Cardiac muscle cell (in vitro differentiated cells and primary cell): Measurements from ENCODE around the gene DMRTA2. TPM values are rescaled to one million over a fixed set of nuclear protein-coding genes. Genes with fewer than 3 reads are reported as not detected.

Experiments used
- DNase-seq, 2 donors: peaks; one replicate each; pipeline versions ENCODE4 v3.0.0 to v3.0.0-alpha.2; 2010 to 2017; ENCODE audit warnings: low read depth in 1 of 2, low spot score in 1 of 2
- H3K27ac ChIP-seq: fragments of 200-600 bp; sonication (generic); 2 replicates; pipeline ENCODE4 v1.5.1; 2016
- H3K27me3 ChIP-seq: fragments of 200-600 bp; sonication (generic); 2 replicates; pipeline ENCODE4 v1.6.0; 2016; ENCODE audit warnings: control low read depth
- H3K36me3 ChIP-seq: fragments of 200-600 bp; sonication (generic); 2 replicates; pipeline ENCODE4 v1.5.1; 2016; ENCODE audit warnings: control low read depth
- H3K4me1 ChIP-seq: fragments of 200-600 bp; sonication (generic); 2 replicates; pipeline ENCODE4 v1.8.1; 2017; ENCODE audit warnings: low read depth, mild to moderate bottlenecking, mixed run types
- H3K4me3 ChIP-seq: fragments of 200-600 bp; sonication (generic); 2 replicates; pipeline ENCODE4 v1.5.1; 2016; ENCODE audit warnings: mild to moderate bottlenecking
- H3K9me3 ChIP-seq: fragments of 200-600 bp; sonication (generic); 2 replicates; pipeline ENCODE4 v1.5.1; 2017; ENCODE audit warnings: low read depth, mild to moderate bottlenecking, control low read depth
- polyA plus RNA-seq: library from polyadenylated mRNA; unstranded; fragments of >200 nt; fragmentation: Nextera tagmentation; extraction: Ambion mirVana; gene quantifications from 2 replicates; pipeline ENCODE4 v1.2.1, GENCODE V29; 2016
- total RNA-seq: library from RNA; depleted of rRNA; stranded (reverse); fragments of >200 nt; gene quantifications from 2 replicates; pipeline ENCODE4 v1.2.3, GENCODE V29; 2016
- TF ChIP-seq, protein P1 (sequence below): IDR thresholded peaks from 2 replicates; pipeline ENCODE4 v1.5.1; 2012; ENCODE audit warnings: low read depth, mild to moderate bottlenecking, low read length

Gene DMRTA2
- total and polyA plus RNA-seq, 2 experiments from 2014 or later, result 0.12 TPM; not detected in 1

DNA sequence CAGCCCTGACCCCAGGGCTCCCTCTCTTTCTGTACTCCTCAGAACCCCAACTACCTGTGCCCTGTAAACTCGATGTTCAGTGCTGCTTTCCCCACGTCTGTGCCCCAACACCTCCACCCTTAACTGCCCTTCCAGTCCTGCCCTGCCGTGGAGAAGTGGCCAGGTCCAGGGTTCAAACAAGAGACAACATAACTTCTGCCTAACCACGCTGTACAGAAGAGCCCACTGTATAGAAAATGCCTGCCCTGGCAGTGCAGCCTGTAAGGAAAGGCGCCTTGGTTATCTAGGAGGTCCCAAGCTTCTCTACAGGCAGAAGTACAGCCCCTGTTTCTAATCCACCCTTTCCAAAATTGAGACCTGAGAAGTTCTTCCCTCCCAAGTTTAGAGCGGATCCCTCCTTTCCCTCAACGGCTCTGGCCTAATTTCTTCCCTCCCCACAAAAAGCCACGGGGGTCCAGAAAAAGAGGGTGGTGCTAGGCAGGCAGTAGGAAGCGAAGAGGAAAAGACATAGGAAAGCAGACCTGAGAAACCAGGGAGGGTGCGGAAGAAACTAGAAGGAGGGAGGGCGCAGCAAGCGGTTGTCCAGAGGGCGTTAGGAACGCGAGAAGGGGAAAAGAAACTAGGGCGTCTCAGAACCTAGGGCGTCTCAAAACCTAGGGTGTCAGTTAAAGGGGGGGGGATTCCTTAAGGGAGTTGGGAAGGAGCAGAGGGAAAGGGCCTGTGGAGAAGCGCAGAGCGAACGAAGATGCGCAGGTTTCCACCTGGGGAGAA lies 3.2 kb downstream of the DMRTA2 start:
- H3K9me3 ChIP-seq, result no peaks in the 10 kb centered on the region
- no peak for DNase-seq
- peaks cover 100% of the 10 kb centered on the region for H3K27me3 ChIP-seq
- H3K4me3 ChIP-seq, result no peak overlapping the region
- no peaks in the 10 kb centered on the region for H3K4me1 ChIP-seq
- TF ChIP-seq, protein P1, sequence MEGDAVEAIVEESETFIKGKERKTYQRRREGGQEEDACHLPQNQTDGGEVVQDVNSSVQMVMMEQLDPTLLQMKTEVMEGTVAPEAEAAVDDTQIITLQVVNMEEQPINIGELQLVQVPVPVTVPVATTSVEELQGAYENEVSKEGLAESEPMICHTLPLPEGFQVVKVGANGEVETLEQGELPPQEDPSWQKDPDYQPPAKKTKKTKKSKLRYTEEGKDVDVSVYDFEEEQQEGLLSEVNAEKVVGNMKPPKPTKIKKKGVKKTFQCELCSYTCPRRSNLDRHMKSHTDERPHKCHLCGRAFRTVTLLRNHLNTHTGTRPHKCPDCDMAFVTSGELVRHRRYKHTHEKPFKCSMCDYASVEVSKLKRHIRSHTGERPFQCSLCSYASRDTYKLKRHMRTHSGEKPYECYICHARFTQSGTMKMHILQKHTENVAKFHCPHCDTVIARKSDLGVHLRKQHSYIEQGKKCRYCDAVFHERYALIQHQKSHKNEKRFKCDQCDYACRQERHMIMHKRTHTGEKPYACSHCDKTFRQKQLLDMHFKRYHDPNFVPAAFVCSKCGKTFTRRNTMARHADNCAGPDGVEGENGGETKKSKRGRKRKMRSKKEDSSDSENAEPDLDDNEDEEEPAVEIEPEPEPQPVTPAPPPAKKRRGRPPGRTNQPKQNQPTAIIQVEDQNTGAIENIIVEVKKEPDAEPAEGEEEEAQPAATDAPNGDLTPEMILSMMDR, result no peak
- H3K36me3 ChIP-seq, result no peaks in the 10 kb centered on the region
- no peak overlapping the region for H3K27ac ChIP-seq

DNA sequence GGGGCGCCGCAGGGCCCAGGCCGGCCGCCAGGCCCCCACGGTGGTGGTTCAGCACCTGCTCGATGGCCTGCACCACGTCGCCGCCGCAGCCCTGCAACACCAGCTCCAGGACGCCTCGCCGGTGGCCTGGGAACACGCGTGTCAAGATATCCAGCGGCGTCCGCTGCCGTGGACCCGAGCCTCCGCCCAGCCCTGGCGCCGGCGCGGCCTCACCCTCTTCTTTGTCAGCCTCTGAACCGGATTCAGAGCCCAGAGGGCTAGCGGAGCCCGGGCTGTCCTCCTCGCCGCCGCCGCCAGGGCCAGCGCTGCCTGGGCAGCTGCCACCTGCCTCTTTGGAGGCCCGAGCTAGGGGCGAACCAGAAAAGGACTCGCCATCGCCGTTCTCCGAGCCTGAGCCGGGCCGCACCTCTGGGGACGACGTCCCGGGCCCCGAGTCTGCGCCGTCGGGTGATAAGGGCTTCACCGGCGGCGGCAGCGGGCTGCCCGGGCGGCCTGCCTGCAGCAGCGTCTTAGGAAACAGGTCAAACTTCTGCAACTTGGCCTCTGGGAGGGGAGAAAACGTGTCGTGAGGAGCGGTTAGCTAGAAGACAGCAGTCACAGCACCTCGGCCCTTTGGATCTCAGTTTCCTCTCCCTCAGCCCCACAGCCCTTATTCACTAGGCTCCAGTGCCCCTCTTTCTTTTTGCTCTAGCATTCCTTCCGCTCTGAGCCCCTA lies 3.9 kb downstream of the DMRTA2 start:
- Histone ChIP-seq H3K36me3 (no peaks in the 10 kb centered on the region), H3K27ac (no peak overlapping the region), H3K4me3 (peak overlapping the region; percentile 8), H3K9me3 (no peaks in the 10 kb centered on the region), H3K27me3 (peaks cover 100% of the 10 kb centered on the region), H3K4me1 (no peaks in the 10 kb centered on the region)
- DNase-seq, result no peak
- TF ChIP-seq, protein P1, result no peak

DNA sequence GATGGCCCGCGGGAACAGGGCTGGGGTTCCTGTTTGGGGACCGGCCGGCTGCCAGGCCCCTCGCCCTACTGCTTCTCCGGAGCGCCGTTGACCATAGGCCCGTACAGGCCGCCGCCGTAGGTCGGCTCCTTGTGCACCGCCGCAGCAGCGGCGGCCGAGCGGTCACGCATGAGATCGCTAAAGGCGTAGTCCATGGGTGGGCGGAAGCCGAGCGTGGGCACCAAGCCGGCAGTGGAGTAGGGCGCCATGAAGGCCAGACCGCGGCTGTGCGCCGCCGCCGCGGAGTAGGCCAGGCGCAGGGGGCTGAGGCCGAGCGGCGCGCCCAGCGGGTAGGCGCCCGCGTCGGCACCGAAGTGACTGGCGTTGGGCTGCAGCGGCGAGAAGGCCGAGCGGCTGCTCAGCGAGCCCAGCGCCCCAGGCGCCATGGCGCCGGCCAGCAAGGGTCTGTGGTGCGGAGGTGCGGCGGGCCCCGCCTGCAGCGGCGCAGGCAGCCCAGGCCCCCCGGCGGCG lies 4.6 kb downstream of the DMRTA2 start:
- DNase-seq, result peak; percentile 22 to 61

DNA sequence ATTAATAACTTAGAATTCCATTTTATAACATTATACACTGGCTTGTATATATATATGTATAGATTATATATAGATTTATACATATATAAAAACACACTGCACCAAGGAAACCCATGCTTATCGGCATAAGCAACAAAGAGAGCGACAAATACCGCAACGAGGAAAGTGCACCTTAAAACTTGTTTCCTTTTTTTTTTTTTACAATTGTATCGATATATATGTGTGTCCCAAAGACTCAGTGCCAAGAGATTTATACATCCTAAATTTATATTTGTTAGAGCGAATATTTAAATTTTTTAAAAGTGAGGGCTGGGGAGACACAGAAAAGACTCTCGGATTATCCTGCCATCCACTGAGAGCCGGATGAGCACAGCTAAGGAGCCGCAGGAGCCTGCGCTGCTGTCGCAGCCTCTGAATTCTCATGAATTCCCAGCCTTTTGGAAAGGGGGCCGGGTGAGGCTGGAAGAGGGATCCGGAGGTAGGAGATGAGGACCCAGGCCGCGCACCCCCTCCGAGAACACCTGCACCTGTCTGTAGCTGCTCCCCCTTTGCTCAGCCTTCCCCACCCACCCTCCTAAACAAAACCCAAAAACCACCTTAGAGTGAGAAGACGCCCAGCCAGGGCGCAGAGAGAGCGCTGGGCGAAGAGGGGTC lies 5.2 kb downstream of the DMRTA2 start:
- no peaks in the 10 kb centered on the region for H3K4me1 ChIP-seq
- no peaks in the 10 kb centered on the region for H3K36me3 ChIP-seq
- H3K9me3 ChIP-seq, result no peaks in the 10 kb centered on the region
- peaks cover 100% of the 10 kb centered on the region for H3K27me3 ChIP-seq
- H3K27ac ChIP-seq, result no peak overlapping the region
- DNase-seq, result no peak
- TF ChIP-seq, protein P1, result no peak
- H3K4me3 ChIP-seq, result peak overlapping the region; percentile 33

More for the DNA sequence above, 4.6 kb downstream of the DMRTA2 start:
- H3K4me1 ChIP-seq, result no peaks in the 10 kb centered on the region
- H3K9me3 ChIP-seq, result no peaks in the 10 kb centered on the region
- peak overlapping the region; percentile 33 for H3K4me3 ChIP-seq
- TF ChIP-seq, protein P1, result no peak
- H3K27ac ChIP-seq, result no peak overlapping the region
- peaks cover 100% of the 10 kb centered on the region for H3K27me3 ChIP-seq
- H3K36me3 ChIP-seq, result no peaks in the 10 kb centered on the region

DNA sequence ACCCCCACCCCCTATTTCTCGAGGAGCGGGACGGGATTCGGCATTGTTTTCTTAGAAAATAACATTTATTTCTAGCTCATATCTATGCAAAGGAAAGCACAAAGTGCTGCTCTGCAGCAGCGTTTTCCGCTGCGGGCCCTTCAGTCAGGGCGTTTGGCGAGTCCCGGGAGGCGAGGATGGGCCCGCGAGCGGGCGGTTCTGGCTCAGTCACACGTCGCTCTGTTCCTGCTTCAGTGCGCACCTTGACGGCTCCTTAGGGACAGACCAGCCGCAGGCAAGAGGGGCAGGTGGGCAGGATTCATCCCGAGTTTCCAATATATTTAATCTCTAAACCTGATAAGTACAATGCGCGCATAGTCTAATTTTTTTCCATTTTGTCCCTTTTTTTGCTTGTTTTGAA lies 5.7 kb downstream of the DMRTA2 start:
- DNase-seq, result no peak
- no peaks in the 10 kb centered on the region for H3K4me1 ChIP-seq
- no peak overlapping the region for H3K4me3 ChIP-seq

More for the DNA sequence above, 5.7 kb downstream of the DMRTA2 start:
- H3K9me3 ChIP-seq, result no peaks in the 10 kb centered on the region
- H3K27ac ChIP-seq, result no peak overlapping the region
- TF ChIP-seq, protein P1, result no peak
- H3K27me3 ChIP-seq, result peaks cover 100% of the 10 kb centered on the region
- H3K36me3 ChIP-seq, result no peaks in the 10 kb centered on the region
